ENCODE results near the gene TMEM92.

GRCh38 chr17:50277357-50277754 lies 3.1 kb downstream of the TMEM92 start:
- TF ChIP-seq, protein P1, sequence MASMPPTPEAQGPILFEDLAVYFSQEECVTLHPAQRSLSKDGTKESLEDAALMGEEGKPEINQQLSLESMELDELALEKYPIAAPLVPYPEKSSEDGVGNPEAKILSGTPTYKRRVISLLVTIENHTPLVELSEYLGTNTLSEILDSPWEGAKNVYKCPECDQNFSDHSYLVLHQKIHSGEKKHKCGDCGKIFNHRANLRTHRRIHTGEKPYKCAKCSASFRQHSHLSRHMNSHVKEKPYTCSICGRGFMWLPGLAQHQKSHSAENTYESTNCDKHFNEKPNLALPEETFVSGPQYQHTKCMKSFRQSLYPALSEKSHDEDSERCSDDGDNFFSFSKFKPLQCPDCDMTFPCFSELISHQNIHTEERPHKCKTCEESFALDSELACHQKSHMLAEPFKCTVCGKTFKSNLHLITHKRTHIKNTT (CRISPR knock-in tag; IDR thresholded peaks at IDR 0.05): no peak
- TF ChIP-seq HNRNPK (IDR thresholded peaks at IDR 0.05; ENCODE audit: low read depth, low read length, poor library complexity, severe bottlenecking) (no peak), ZNF674 (CRISPR knock-in tag; IDR thresholded peaks at IDR 0.05; ENCODE audit: low read depth) (no peak), ZNF317 (CRISPR knock-in tag; IDR thresholded peaks at IDR 0.05) (no peak), ZNF143 (CRISPR knock-in tag; IDR thresholded peaks at IDR 0.05) (no peak)
